Measurements from ENCODE around the gene KCNQ5. TPM values are rescaled to one million over a fixed set of nuclear protein-coding genes. Genes with fewer than 3 reads are reported as not detected.

KCNQ5 gene
- total RNA-seq, 1 experiment from 2014 or later: 9.4 TPM

GRCh38 chr6:72955666-72956065 is 333.8 kb downstream of the KCNQ5 start:
- in situ Hi-C loops (cut with HindIII; ENCODE audit: low pct_unique_long_range_greater_than_20kb, low sequenced_read_pairs): no loop called here
- ATAC-seq (no peak), DNase-seq (ENCODE audit: low read depth, low spot score) (no peak)
- intact Hi-C loops (cut with micrococcal nuclease; ENCODE audit: unreplicated experiment): no loop called here
- Histone ChIP-seq H3K36me3 (ENCODE audit: control insufficient read depth, insufficient read depth, low read length) (no peaks in the 10 kb centered on the region), H3K4me3 (ENCODE audit: low read depth in 2 of 2, low read length in 2 of 2) (no peak overlapping the region), H3K9me3 (ENCODE audit: control insufficient read depth, insufficient read depth, low read depth, low read length) (no peaks in the 10 kb centered on the region), H3K4me1 (ENCODE audit: control insufficient read depth, insufficient read depth, low read length) (peaks cover 9% of the 10 kb centered on the region; the same call in 1 of the 2 replicates), H3K27me3 (ENCODE audit: control insufficient read depth, insufficient read depth, low read length) (no peaks in the 10 kb centered on the region), H3K27ac (ENCODE audit: low read length) (no peak overlapping the region)
- BruUV-seq (replicated peaks): no TSS peak
- ChIA-PET CTCF (no interaction called here), POLR2A (no interaction called here)
- no peak for TF ChIP-seq CTCF (IDR thresholded peaks at IDR 0.05)
- no peak for TF ChIP-seq SIN3A (IDR thresholded peaks at IDR 0.05; ENCODE audit: borderline replicate concordance, insufficient read depth, low read depth, low read length)
- TF ChIP-seq POLR2AphosphoS5 (IDR thresholded peaks at IDR 0.05; ENCODE audit: low read depth, low read length): no peak
- TF ChIP-seq TCF7L2 (IDR thresholded peaks at IDR 0.05; ENCODE audit: low read depth, low read length): no peak
- TF ChIP-seq REST (IDR thresholded peaks at IDR 0.05; ENCODE audit: insufficient read depth in 1 of 2, low read depth in 2 of 2, low read length in 1 of 2): no peak

GRCh38 chr6:72956272-72956671 is 334.4 kb downstream of the KCNQ5 start:
- ChIA-PET POLR2A (no interaction called here), CTCF (no interaction called here)
- TF ChIP-seq REST (IDR thresholded peaks at IDR 0.05; ENCODE audit: insufficient read depth in 1 of 2, low read depth in 2 of 2, low read length in 1 of 2): no peak
- no peak for TF ChIP-seq TCF7L2 (IDR thresholded peaks at IDR 0.05; ENCODE audit: low read depth, low read length)
- TF ChIP-seq POLR2AphosphoS5 (IDR thresholded peaks at IDR 0.05; ENCODE audit: low read depth, low read length): no peak
- TF ChIP-seq SIN3A (IDR thresholded peaks at IDR 0.05; ENCODE audit: borderline replicate concordance, insufficient read depth, low read depth, low read length): no peak
- no peak for TF ChIP-seq CTCF (IDR thresholded peaks at IDR 0.05)
- Histone ChIP-seq H3K27ac (ENCODE audit: low read length) (no peak overlapping the region), H3K4me3 (ENCODE audit: low read depth in 2 of 2, low read length in 2 of 2) (no peak overlapping the region), H3K9me3 (ENCODE audit: control insufficient read depth, insufficient read depth, low read depth, low read length) (no peaks in the 10 kb centered on the region), H3K36me3 (ENCODE audit: control insufficient read depth, insufficient read depth, low read length) (no peaks in the 10 kb centered on the region), H3K4me1 (ENCODE audit: control insufficient read depth, insufficient read depth, low read length) (peaks cover 9% of the 10 kb centered on the region; the same call in 1 of the 2 replicates), H3K27me3 (ENCODE audit: control insufficient read depth, insufficient read depth, low read length) (no peaks in the 10 kb centered on the region)
- in situ Hi-C loops (cut with HindIII; ENCODE audit: low pct_unique_long_range_greater_than_20kb, low sequenced_read_pairs) (no loop called here), intact Hi-C loops (cut with micrococcal nuclease; ENCODE audit: unreplicated experiment) (no loop called here)
- ATAC-seq (no peak), DNase-seq (ENCODE audit: low read depth, low spot score) (no peak)
- BruUV-seq (replicated peaks): no TSS peak

All from Panc1 (cell line).